WTC11 (cell line): ENCODE results near the gene PLCB2. TPM values are rescaled to one million over a fixed set of nuclear protein-coding genes. Genes with fewer than 3 reads are reported as not detected.

Experiments
- ATAC-seq: fragments of 200-7000 bp; cut with Tn5 transposase; 2 replicates; pipeline ENCODE4 v1.10.0; 2021; ENCODE audit warnings: mild to moderate bottlenecking, moderate library complexity
- CTCF ChIA-PET: fragments of 300-600 bp; sonication (Branson Sonifier 250); formaldehyde crosslinking; loops from one replicate; lab custom pipeline; 2021; ENCODE audit warnings: antibody characterized with exemption; lab: Charles Lee
- POLR2A ChIA-PET: fragments of 350-600 bp; sonication (Branson Sonifier 250); formaldehyde crosslinking; loops from one replicate; lab custom pipeline; 2021; ENCODE audit warnings: antibody characterized with exemption; lab: Charles Lee
- DNase-seq: peaks from one replicate; pipeline ENCODE4 v3.0.0; 2021; ENCODE audit warnings: low spot score
- H3K27ac Mint-ChIP-seq: 2 replicates; pipeline ENCODE4 v1.8.0; 2021; ENCODE audit warnings: mixed read lengths
- H3K27me3 Mint-ChIP-seq: 2 replicates; pipeline ENCODE4 v1.8.0; 2021; ENCODE audit warnings: low read depth, mild to moderate bottlenecking, moderate library complexity, mixed read lengths
- H3K36me3 Mint-ChIP-seq: 2 replicates; pipeline ENCODE4 v1.8.0; 2021; ENCODE audit warnings: mixed read lengths
- H3K4me1 Mint-ChIP-seq: 2 replicates; pipeline ENCODE4 v1.8.0; 2022; ENCODE audit warnings: mixed read lengths
- H3K4me3 Mint-ChIP-seq: 2 replicates; pipeline ENCODE4 v1.8.0; 2021; ENCODE audit warnings: mild to moderate bottlenecking, moderate library complexity, mixed read lengths
- H3K9me3 Mint-ChIP-seq: 2 replicates; pipeline ENCODE4 v1.8.0; 2021; ENCODE audit warnings: mixed read lengths
- E2F4 ChIP-seq: sonication (generic); formaldehyde crosslinking; IDR thresholded peaks from 2 replicates; pipeline ENCODE4 v1.8.1; 2022; ENCODE audit warnings: low read depth, mild to moderate bottlenecking, moderate library complexity, missing genetic modification reagents, borderline replicate concordance
- EMX1 ChIP-seq: fragments of 250-450 bp; sonication (Bioruptor Pico); IDR thresholded peaks from 2 replicates; pipeline ENCODE4 v1.8.0; 2021; ENCODE audit warnings: mild to moderate bottlenecking
- HMGA2 ChIP-seq: fragments of 250-450 bp; sonication (Bioruptor Pico); IDR thresholded peaks from 2 replicates; pipeline ENCODE4 v1.4.0; 2021; ENCODE audit warnings: mild to moderate bottlenecking, moderate library complexity
- HMGXB4 ChIP-seq: sonication (generic); formaldehyde crosslinking; IDR thresholded peaks from 2 replicates; pipeline ENCODE4 v1.8.1; 2023; ENCODE audit warnings: mild to moderate bottlenecking, moderate library complexity, missing genetic modification reagents
- MAX ChIP-seq: sonication (generic); formaldehyde crosslinking; IDR thresholded peaks from 2 replicates; pipeline ENCODE4 v1.8.0; 2022; ENCODE audit warnings: mild to moderate bottlenecking, missing genetic modification reagents
- MXD4 ChIP-seq: fragments of 250-450 bp; sonication (Bioruptor Pico); IDR thresholded peaks from 2 replicates; pipeline ENCODE4 v1.8.0; 2021; ENCODE audit warnings: mild to moderate bottlenecking, moderate library complexity, borderline replicate concordance
- RORB ChIP-seq: fragments of 250-450 bp; sonication (Bioruptor Pico); IDR thresholded peaks from 2 replicates; pipeline ENCODE4 v1.9.0; 2021; ENCODE audit warnings: mild to moderate bottlenecking
- SMAD4 ChIP-seq: sonication (generic); formaldehyde crosslinking; IDR thresholded peaks from 2 replicates; pipeline ENCODE4 v1.8.0; 2022; ENCODE audit warnings: mild to moderate bottlenecking, missing genetic modification reagents
- TEAD1 ChIP-seq: sonication (generic); formaldehyde crosslinking; IDR thresholded peaks from 2 replicates; pipeline ENCODE4 v1.8.0; 2022; ENCODE audit warnings: mild to moderate bottlenecking, missing genetic modification reagents
- TEAD4 ChIP-seq: sonication (generic); formaldehyde crosslinking; IDR thresholded peaks from 2 replicates; pipeline ENCODE4 v1.8.0; 2022; ENCODE audit warnings: mild to moderate bottlenecking, missing genetic modification reagents
- ZNF232 ChIP-seq: sonication (generic); formaldehyde crosslinking; IDR thresholded peaks from 2 replicates; pipeline ENCODE4 v1.8.0; 2022; ENCODE audit warnings: mild to moderate bottlenecking, missing genetic modification reagents
- ZNF281 ChIP-seq: sonication (generic); formaldehyde crosslinking; IDR thresholded peaks from 2 replicates; pipeline ENCODE4 v1.8.0; 2023; ENCODE audit warnings: mild to moderate bottlenecking, missing genetic modification reagents
- ZNF396 ChIP-seq: fragments of 250-450 bp; sonication (Bioruptor Pico); IDR thresholded peaks from 2 replicates; pipeline ENCODE4 v1.8.0; 2021; ENCODE audit warnings: mild to moderate bottlenecking, moderate library complexity, borderline replicate concordance
- ZNF416 ChIP-seq: fragments of 250-450 bp; sonication (Bioruptor Pico); IDR thresholded peaks from 2 replicates; pipeline ENCODE4 v1.9.0; 2021; ENCODE audit warnings: mild to moderate bottlenecking, inconsistent platforms
- ZNF671 ChIP-seq: fragments of 250-450 bp; sonication (Bioruptor Pico); IDR thresholded peaks from 2 replicates; pipeline ENCODE4 v1.8.0; 2021; ENCODE audit warnings: mild to moderate bottlenecking
- ZSCAN18 ChIP-seq: fragments of 250-450 bp; sonication (Bioruptor Pico); IDR thresholded peaks from 2 replicates; pipeline ENCODE4 v2.1.2; 2022; ENCODE audit warnings: mild to moderate bottlenecking, moderate library complexity
- total RNA-seq: library from RNA; stranded (reverse); gene quantifications from 3 replicates; pipeline ENCODE4 v1.2.3, GENCODE V29; 2021
- TF ChIP-seq, protein P1 (sequence below): sonication (generic); formaldehyde crosslinking; conservative IDR thresholded peaks from 2 replicates; pipeline ENCODE4 v1.8.1; 2022; ENCODE audit warnings: mild to moderate bottlenecking, missing genetic modification reagents
- TF ChIP-seq, protein P2 (sequence below): fragments of 250-450 bp; sonication (Bioruptor Pico); IDR thresholded peaks from 2 replicates; pipeline ENCODE4 v1.9.0; 2021; ENCODE audit warnings: mild to moderate bottlenecking
- TF ChIP-seq, protein P3 (sequence below): sonication (generic); formaldehyde crosslinking; IDR thresholded peaks from 2 replicates; pipeline ENCODE4 v1.8.1; 2023; ENCODE audit warnings: mild to moderate bottlenecking, missing genetic modification reagents

Gene PLCB2
- total RNA-seq, 1 experiment from 2014 or later: 15.2 TPM

DNA sequence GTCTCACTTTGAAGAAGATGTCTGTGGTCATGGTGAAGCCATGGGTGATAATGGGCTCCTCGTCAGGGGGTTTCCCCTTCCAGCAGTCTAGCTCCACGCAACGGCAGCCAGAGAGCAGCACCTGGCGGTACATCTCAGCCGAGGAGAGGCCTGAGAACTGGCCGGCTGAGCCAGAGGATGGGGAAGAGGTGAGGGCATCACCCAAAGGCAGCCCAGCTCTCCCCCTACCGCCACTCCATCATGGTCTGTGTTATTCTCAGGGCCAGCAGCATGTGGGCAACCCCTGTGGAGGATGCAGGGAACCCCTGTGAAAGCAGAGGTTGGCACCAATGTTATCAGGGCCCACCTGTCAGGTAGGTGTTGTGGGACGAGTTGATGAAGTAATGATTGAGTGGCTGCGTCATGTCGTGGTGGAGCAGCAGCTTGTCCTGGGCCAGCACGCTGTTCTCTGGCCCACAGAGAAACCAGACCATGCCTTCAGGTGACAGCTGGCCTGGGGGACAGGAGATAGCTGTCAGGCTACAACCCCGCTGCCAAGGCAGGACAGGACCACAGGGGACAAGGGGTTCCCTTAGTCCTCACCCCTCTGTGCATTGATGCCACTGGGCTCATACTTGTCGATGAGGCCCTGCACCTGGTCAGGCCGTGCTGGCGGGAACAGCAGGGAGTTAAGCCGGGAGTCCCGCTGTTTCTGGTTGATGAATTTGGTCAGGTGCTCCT lies 9.4 kb downstream of the PLCB2 start (continued):
- TF ChIP-seq ZNF416 (CRISPR knock-in tag) (no peak), TEAD1 (CRISPR knock-in tag) (no peak), EMX1 (CRISPR knock-in tag) (no peak), ZNF671 (CRISPR knock-in tag) (no peak), HMGXB4 (no peak)

DNA sequence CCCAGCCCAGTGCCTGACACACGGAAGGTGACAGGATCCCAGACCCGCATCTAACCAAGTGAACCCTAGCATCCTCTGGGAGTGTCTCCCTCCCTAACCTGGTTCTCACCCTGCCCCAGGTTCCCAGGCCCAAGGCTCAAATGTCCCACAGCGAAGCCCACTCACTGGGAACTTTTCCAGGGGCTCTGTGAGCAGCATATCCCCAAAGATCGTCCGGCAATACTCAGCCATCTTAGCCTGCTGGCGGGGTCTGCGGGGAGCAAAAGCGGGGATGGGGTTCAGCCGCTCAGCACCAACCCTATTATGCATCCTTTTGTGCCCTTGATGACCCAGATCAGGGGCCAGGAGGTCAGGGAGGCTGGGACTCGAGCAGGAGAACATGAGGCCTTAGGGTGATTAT lies 10.4 kb downstream of the PLCB2 start:
- ATAC-seq (no peak), DNase-seq (no peak)
- TF ChIP-seq ZNF232 (no peak), ZNF281 (CRISPR knock-in tag) (no peak)
- TF ChIP-seq, protein P1, sequence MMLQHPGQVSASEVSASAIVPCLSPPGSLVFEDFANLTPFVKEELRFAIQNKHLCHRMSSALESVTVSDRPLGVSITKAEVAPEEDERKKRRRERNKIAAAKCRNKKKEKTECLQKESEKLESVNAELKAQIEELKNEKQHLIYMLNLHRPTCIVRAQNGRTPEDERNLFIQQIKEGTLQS (CRISPR knock-in tag): no peak
- Mint-ChIP-seq H3K9me3 (peaks cover 16% of the 10 kb centered on the region), H3K27ac (no peak overlapping the region), H3K4me3 (no peak overlapping the region), H3K27me3 (peaks cover 14% of the 10 kb centered on the region), H3K4me1 (peaks cover 33% of the 10 kb centered on the region), H3K36me3 (peaks cover 18% of the 10 kb centered on the region)
- ChIA-PET CTCF (interaction anchor here (0.9 to 4.3 kb wide), 7 partner anchors 11 to 41 kb away, joined by 3 to 23 read pairs (median 5); partner anchors contain the start of gene PLCB2), POLR2A (no interaction called here)

DNA sequence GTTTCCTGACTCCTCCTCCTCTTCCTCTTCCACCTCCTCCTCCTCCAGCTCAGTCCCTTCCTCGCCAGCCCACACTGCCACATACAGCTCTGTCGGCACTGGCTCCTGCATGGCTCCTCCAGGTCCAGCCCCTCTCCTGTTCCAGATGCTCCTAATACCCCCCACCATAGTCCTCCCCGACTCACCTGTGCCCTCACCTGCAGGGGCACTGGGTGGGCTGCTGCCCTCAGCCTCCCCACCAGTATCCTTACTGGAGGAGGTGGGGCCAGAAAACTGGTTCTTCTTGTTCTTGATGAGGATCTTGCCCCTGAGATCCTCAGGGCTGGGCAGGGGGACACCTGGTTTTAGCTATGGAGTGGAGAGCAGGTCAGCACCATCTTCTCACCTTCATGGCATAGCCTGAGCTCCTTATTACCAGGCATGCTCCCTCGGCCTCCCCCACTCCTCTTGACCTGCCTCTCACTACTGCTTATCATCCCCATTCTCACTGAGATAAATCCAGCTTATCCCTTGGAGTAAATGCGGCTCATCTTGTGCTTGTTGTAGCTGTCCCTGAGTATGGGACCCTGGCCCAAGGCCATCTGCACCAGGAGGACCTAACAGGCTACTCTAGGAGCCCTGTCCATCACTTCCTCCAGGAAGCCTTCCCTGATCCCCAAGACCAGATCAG lies 11.0 kb downstream of the PLCB2 start:
- Mint-ChIP-seq H3K27ac (no peak overlapping the region; the same call in 1 of the 2 replicates), H3K27me3 (peaks cover 21% of the 10 kb centered on the region), H3K4me3 (no peak overlapping the region), H3K9me3 (peaks cover 16% of the 10 kb centered on the region), H3K4me1 (peaks cover 28% of the 10 kb centered on the region), H3K36me3 (peaks cover 18% of the 10 kb centered on the region)
- 0 out of 2 replicates have a peak, but pooled peaks have one; percentile 10 for ATAC-seq
- ChIA-PET CTCF (interaction anchor here (1.0 to 4.3 kb wide), 6 partner anchors 11 to 41 kb away, joined by 3 to 23 read pairs (median 12); partner anchors contain the start of gene PLCB2), POLR2A (no interaction called here)
- no peak for DNase-seq
- TF ChIP-seq ZSCAN18 (CRISPR knock-in tag) (no peak), ZNF396 (no peak), HMGA2 (CRISPR knock-in tag) (no peak), RORB (no peak), E2F4 (CRISPR knock-in tag) (no peak), MXD4 (CRISPR knock-in tag) (no peak), TEAD4 (CRISPR knock-in tag) (no peak), MAX (CRISPR knock-in tag) (no peak), SMAD4 (CRISPR knock-in tag) (no peak), ZNF416 (CRISPR knock-in tag) (no peak)
- TF ChIP-seq, protein P2, sequence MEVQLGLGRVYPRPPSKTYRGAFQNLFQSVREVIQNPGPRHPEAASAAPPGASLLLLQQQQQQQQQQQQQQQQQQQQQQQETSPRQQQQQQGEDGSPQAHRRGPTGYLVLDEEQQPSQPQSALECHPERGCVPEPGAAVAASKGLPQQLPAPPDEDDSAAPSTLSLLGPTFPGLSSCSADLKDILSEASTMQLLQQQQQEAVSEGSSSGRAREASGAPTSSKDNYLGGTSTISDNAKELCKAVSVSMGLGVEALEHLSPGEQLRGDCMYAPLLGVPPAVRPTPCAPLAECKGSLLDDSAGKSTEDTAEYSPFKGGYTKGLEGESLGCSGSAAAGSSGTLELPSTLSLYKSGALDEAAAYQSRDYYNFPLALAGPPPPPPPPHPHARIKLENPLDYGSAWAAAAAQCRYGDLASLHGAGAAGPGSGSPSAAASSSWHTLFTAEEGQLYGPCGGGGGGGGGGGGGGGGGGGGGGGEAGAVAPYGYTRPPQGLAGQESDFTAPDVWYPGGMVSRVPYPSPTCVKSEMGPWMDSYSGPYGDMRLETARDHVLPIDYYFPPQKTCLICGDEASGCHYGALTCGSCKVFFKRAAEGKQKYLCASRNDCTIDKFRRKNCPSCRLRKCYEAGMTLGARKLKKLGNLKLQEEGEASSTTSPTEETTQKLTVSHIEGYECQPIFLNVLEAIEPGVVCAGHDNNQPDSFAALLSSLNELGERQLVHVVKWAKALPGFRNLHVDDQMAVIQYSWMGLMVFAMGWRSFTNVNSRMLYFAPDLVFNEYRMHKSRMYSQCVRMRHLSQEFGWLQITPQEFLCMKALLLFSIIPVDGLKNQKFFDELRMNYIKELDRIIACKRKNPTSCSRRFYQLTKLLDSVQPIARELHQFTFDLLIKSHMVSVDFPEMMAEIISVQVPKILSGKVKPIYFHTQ (CRISPR knock-in tag): no peak
- TF ChIP-seq, protein P3, sequence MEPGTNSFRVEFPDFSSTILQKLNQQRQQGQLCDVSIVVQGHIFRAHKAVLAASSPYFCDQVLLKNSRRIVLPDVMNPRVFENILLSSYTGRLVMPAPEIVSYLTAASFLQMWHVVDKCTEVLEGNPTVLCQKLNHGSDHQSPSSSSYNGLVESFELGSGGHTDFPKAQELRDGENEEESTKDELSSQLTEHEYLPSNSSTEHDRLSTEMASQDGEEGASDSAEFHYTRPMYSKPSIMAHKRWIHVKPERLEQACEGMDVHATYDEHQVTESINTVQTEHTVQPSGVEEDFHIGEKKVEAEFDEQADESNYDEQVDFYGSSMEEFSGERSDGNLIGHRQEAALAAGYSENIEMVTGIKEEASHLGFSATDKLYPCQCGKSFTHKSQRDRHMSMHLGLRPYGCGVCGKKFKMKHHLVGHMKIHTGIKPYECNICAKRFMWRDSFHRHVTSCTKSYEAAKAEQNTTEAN (CRISPR knock-in tag): no peak
- TF ChIP-seq, protein P1 (CRISPR knock-in tag): no peak
